Glomerular visceral epithelial cell (primary cell): ENCODE data around the gene KCNJ3.
A peak's percentile ranks its signal among the peaks of the same experiment; 100 is the strongest.

Source experiments
- DNase-seq: peaks from one replicate; pipeline ENCODE4 v3.0.0-alpha.2; 2016; ENCODE audit errors: extremely low spot score

The KCNJ3 gene, protein sequence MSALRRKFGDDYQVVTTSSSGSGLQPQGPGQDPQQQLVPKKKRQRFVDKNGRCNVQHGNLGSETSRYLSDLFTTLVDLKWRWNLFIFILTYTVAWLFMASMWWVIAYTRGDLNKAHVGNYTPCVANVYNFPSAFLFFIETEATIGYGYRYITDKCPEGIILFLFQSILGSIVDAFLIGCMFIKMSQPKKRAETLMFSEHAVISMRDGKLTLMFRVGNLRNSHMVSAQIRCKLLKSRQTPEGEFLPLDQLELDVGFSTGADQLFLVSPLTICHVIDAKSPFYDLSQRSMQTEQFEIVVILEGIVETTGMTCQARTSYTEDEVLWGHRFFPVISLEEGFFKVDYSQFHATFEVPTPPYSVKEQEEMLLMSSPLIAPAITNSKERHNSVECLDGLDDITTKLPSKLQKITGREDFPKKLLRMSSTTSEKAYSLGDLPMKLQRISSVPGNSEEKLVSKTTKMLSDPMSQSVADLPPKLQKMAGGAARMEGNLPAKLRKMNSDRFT

DNA sequence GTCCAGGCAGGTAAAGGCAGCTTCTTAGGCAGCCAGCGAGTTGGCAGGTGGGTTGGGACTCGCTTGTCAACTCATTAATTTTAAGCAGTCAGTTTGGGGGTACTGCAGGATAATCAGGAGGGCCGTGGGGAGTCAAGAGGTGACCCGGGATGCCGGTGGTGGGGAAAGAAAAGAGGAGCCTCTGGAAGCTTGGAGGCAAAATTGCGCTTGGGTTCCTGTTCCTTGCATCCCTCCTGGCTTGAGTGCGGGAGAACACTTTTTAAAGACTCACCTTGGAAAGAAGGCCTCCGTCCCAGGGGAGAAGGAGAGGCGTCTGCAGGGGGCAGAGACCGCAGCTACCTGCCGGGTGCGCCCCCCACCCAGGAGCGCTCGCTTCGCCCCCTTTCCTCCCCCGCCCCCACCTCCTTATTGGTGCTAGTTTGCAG, at the start of gene KCNJ3:
KCNJ3 (plus strand) TSS at position 400 of the 425 bp plus-strand sequence. CDS start 81 bp downstream, outside the sequence.
- DNase-seq = peak; percentile 12

DNA sequence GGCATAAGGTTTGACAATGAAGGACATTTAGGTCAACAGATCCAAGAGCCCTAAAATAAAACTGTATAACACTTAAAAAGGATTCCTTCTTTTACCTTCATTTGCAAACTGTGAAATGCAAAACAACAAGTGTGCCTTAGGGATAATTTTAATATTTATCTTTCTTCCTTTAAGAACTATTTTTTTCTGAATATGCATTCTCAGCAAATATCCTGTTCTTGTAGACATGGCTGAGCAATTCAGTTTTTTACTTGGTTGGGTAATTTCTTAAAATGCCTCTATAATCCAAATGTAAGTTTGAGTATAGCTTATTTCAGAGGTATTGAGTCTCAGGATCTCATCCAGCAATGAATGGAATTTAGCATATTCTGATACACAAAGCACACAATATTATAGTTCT, 43.0 kb upstream of the KCNJ3 start:
- DNase-seq = no peak

DNA sequence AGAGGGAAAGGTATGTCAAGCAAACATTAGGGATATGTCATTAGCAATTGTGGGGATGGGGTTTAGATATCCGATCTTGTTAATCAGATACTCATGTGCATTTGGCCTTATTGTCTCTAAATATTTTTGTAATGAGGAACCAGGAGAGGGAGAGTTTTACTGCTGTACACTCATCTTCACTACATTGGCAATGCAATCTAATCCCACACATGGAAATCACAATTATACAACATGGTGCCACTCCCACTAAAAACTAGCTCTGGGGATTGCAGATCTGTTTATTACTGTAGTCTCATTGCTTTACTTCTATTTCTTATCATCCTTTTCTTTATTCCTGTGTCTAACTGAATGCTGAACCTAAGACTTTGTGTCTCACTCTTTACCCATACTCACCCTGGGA, 39.6 kb upstream of the KCNJ3 start:
- DNase-seq = no peak

DNA sequence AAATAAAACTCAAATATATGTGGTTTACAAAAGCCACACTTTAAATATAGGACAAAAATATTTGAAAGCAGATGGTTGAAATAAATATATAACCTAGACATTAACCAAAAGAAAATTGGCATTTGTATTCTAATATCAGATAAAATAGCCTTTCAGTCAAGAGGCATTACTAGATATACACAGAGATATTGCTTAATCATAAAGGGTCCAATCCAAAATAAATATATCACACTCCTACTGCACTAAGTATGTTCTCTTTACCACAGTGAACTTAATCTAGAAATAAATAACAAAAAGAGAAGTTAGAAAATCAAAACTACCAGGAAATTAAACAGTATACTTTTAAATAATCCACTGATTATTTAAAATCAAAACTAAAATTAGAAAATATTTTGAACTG, 34.2 kb upstream of the KCNJ3 start:
- no peak for DNase-seq

DNA sequence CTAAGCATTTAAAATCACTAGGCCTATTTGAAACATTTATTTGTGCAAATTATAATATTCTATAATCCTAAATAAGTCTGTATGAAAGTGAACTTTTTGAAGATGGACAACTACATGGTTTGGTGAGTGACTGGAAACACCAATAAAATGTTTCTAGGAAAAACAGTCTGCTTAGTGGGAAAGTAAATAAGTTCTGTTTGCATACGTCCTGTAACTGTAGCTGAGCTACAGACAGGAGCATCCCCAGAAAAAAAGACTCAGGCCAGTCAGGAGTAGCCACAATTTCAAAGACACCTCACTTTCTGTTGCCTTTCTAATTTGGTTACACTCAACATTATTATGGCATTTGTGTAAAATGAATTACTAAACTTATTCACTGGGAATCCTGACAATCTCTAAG, 28.4 kb upstream of the KCNJ3 start:
- no peak for DNase-seq

DNA sequence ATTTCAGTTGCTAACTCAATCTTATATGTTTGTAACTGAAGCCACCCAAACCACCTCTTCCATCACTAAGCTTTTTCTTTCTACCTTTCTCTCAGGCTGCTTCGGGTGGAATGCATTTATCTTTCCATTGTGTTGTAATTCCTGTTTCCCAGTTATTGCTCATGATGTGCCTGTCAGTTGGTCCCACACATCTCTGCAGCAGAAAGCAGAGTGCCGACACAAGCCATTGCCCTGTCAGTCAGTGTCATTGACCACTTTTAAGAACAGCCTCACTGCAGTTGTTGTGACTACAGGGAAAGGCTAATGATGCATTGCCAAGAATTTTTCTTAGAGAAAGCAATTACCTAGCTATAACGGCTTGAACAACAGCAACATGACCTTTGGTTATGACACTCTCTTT, 24.8 kb upstream of the KCNJ3 start:
- no peak for DNase-seq

DNA sequence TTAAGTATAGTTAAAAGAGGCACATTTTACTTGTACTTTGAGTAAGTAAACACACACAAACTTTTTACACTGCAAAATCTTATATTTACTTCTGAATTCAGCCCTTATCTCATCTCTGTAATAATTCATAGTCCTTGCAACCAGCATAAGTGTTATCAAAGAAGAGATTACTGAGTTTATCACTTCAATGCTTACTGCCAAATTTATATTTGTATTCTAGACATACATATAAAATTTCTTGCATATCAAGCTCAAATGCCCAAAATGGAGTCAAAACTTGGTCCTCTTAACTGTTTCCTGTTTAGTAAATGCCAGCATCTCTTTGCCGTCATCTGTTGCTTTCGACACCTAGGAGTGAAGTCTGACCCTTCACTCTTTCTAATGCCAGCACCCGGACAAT, 21.1 kb upstream of the KCNJ3 start:
- DNase-seq = no peak

DNA sequence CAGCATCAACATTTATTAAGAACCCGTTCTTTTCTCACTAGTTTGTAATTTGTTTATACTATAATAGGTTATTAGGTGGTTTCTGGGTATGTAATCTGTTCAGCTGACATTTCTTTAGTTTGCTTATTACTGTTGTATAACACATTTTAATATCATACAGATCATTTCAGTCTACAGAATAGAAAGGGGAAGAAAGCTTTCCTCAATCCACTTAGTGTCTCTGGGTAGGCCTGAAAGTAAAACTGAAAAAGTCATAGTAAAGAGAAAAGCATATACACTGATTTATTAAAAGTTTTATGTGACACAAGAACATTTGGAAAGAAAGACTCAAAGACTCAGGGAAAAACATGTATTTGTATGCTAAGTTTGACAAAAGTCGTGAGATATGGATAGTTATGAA, 16.8 kb upstream of the KCNJ3 start:
- no peak for DNase-seq

DNA sequence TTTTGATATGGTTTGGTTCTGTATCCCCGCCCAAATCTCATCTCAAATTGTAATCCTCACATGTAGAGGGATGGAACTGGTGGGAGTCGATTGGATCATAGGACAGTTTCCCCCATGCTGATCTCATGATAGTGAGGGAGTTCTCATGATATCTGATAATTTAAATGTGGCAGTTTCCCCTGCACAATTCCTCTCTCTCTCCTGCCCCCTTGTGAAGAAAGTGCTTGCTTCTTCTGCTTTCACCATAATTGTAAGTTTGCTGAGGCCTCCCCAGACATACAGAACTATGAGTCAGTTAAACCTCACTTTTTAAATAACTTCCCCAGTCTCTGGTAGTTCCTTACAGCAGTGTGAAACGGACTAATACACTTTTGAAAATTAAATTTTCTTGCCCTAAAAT, 12.3 kb upstream of the KCNJ3 start:
- DNase-seq = no peak

DNA sequence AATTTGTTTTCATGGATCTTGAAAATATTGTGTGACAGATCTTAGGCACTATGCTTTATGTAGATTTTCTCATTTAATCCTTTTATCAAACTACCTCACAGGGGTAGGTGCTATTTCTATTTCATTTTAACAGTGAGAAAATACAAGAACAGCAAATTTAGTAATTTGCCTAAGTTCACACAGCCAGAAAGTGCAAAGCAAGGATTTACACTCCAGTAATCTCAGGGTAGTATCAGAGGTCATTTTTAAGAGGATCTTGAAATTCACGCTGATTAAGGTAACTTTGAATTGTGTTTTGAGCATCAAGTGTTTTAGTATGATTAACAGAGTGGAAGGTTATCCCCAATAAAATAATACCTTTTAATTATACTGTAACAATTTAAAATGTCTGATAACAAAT, 10.1 kb upstream of the KCNJ3 start:
- DNase-seq = no peak

DNA sequence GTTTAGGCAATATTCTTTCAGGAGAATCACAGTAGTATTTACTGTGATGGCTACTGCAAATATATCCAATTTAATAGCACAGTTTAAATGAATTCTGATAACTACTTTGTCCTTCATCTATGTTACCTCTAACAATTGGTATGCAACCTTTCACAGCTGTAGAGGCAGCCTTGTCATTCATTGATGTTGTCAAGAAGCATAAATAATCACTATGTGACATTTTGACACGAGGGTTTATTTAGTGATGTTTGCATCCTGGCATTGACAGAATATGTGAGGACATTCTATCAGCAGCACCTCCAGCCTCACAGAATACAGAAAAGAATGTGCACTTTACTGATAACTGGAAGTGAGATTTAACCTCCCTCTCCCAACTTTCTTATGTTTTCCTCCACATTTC, 9.3 kb upstream of the KCNJ3 start:
- DNase-seq = no peak

DNA sequence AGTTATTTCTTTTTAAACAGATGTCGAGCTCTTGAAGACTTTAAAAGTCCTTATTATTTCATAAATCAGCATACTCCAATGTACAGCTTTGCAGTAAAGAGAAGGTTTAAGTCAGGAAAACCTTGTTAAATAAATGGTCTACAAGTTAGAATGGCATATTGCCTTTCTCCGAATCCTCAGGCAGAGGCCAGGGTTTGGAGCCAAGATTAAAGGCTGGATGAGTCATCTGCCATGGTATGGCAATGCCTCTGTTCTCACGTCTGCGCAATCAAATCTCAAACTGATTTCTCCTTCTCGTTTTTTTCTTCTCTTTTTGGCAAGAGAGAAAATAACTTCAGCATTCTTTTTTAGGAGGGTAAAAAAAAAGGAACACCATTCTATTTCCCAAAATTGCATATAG, 5.6 kb upstream of the KCNJ3 start:
- no peak for DNase-seq

DNA sequence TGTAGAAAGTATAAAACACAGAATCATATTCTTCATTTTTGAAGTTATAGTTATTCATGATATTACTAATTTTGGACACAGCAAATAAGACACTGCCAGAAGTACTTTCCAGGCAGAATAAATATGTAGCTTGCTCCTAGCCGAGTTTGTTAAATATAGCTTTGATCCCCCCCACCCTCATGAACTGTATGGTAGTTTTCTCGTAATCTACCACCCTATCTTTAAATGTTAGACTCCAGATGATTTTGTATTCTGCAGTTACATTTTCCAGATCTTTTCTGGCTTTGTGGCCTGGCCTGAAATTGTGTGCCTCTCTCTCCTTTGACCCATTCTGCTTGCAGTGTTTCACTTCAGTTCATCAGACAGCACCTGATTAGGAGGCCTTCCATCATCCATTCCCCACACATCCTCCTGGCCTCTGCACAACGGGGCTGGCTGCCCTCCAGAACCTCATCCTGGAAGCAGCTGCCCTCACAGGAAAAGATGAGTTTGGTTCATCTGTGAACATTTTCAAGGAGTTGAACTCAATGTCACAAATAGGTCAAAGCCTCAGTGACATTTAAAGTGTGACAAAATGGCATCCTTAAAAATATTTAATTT, 4.7 kb upstream of the KCNJ3 start:
- DNase-seq = no peak

DNA sequence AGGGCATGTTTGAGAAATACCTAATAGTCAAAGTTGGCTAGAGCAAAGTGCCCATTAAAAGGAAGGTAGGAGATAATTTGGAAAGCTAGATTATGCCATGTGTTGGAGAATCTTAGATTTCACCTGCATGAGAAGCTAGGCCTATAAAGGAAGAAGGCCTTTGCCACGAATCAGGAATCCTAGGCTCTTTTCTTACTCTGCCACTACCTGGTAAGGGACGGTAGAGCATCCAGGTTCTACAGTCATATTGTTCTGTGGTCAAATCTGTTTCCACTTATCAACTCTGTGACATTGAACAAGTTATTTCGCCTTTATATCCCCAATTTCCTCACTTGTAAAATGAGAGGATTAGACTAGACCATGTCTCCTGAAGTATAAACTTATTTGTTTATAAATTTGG, 3.6 kb upstream of the KCNJ3 start:
- no peak for DNase-seq

DNA sequence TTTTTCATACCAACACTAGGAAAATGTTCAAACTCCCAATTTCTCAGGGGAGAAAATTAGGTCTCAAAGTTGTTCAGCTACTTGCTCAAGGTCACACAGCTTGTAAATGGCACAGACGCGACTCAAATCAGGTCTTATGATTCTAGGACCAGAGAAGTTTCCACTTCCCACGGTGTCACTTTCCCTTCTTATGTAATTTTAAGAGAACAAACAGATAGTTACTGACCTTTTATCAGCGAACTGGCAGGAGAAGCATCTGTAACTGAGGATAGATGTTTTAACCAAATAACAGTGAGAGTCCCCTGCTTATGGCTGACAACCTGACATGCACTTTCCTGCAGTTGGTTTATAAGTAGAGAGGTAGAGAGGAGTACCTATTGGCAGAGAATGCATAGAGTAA, 2.1 kb upstream of the KCNJ3 start:
- no peak for DNase-seq

DNA sequence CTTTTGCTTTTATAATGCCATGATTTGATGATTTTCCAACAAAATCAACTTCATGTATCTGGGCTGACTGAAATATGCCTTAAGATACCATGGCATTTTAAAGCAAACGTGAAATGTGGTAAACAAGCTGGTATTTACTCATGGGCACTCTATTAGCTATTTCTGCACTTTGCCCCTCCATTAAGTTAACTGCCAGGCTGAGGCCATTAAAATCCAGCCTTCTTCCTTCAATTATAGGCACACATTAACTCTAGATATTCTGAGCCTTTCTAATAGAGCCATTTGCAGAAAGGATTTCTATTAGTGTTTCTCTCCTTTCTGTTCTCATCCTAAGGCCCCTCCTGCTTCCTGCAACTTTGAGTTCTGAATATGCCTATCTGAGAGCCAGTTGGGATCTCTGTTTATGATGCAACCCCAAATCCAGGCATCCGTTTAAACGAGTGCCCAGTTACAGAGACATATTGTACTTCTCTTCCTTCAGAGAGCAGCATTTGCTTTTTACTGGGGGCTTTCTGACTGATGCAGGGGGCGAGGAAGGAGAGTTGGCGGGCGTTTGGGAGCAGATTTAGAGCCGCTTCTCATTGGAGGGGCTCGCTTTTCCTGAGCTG, 1.6 kb upstream of the KCNJ3 start:
- no peak for DNase-seq

DNA sequence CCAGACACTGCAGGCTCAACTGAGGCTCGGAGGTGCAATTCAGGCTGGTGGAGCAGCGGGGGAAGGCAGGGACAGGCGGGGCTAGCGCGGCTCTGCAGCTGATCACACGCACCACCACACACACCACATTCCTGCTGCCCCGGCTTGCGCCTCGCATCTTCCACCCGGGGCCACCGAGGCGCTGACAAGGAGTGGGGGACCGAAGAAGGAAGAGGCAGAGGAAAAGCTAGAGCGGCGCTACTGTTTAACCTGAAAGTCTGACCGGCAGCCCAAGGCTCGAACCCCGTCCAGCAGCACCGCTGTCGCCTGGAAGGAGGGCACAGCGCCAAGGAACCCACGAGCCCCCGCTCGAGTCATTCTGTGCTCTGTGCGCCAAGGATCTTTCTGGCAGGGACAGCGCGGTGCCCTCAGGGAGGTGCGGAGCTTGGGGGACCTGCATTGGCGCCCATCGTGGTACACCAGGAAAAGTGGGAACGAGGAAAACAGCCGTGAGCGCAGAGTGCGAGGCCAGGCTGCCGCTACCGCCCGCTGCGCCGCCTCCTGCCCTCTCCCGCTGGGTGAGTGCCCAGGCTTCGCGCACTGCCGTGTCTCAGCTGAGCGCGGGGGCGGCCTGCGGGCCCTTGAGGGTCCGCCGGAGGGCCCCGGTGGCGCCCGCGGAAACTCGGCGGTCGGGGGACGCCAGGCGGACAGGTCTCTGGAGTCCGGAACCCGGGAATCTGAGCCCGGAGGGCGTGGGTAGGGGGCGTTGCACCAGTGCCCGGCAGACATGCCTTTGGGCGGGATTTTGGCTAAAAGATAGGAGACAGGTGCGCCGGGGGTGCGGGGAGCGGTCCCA, 860 bp upstream of the KCNJ3 start:
- peak; percentile 37 for DNase-seq

DNA sequence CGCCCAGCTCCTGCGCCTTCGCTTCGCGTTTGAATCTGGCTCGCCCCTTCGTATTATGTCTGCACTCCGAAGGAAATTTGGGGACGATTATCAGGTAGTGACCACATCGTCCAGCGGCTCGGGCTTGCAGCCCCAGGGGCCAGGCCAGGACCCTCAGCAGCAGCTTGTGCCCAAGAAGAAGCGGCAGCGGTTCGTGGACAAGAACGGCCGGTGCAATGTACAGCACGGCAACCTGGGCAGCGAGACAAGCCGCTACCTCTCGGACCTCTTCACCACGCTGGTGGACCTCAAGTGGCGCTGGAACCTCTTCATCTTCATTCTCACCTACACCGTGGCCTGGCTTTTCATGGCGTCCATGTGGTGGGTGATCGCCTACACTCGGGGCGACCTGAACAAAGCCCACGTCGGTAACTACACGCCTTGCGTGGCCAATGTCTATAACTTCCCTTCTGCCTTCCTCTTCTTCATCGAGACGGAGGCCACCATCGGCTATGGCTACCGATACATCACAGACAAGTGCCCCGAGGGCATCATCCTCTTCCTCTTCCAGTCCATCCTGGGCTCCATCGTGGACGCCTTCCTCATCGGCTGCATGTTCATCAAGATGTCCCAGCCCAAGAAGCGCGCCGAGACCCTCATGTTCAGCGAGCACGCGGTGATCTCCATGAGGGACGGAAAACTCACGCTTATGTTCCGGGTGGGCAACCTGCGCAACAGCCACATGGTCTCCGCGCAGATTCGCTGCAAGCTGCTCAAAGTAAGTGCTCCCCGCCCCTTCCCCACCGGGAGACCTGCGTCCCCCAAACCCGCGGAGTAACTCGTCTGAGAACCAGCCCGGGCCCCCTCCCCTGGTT, 453 bp downstream of the KCNJ3 start:
- peak; percentile 5 for DNase-seq

DNA sequence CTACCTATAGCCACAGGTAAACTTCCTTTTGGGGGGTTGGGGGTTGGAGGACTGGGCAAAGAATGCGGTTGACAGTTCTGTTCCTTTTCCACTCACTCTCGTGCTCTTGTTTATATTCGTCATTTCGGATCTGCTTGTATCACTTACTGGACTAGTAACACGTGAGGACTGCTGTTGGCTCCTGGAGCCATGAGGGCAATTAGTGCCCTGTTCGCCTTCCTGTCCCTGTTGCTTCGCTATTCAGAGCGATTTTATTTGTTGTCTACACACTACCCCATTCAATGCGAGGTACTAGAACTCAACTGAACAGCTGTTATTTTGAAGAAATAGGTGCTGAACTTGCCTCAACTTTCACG, 1.1 kb downstream of the KCNJ3 start:
- DNase-seq = no peak

DNA sequence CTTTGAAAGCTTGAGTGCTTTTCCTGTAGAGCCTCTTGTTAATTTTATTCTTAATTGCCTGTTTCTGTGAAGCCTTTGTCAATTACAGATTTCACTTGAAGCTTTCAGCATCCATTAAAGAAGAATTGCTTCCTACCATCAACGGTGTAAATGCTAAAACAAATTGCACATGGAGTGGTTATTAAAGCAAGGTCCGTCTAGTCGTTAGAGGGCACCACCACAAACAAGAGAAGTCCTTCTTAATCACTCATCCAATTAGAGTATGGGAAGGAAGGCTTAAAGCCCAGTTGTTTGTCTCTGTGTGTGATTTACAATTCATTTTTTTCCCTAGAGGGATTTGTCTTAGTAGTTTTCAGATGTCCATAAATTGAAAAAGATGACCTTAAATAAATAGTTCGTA, 1.6 kb downstream of the KCNJ3 start:
- no peak for DNase-seq

DNA sequence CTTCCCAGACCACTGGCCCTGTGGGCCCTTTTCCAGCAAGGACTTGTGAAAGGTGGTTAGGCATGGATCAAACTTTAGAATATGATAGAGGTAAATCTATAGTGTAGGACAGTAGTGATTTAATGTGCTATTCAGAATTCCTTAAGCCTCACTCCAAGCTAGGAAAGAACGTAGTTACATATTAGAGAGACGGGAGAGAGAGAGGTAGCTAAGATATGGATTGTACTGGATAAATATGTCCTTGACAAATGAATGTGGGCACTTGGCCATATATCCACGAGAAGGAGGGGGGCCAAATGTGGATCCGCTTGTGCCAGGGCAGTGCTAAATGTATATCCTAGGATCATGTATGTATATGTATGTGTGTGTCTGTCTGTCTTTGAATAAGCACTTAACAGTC, 6.5 kb downstream of the KCNJ3 start:
- no peak for DNase-seq
